GM12891 (cell line): ENCODE results near the gene CLDN24.
"Not testable (repeated sequence)": the region's sequence is repeated elsewhere in the genome, so short reads cannot be mapped to it uniquely, and the experiment has no call there.

Source experiments
- DNase-seq: peaks from one replicate; pipeline ENCODE4 v3.0.0; 2011; ENCODE audit warnings: low spot score; ENCODE audit not compliant: insufficient read length
- FAIRE-seq: peaks from 2 replicates; lab custom pipeline; 2011; peaks lifted over from hg19 to GRCh38; lab: Jason Lieb, UNC
- PAX5 ChIP-seq: IDR thresholded peaks from 2 replicates; pipeline ENCODE4 v1.6.1; 2011; ENCODE audit warnings: low read length, moderate library complexity, mild to moderate bottlenecking; ENCODE audit not compliant: insufficient read depth, severe bottlenecking
- POLR2A ChIP-seq: IDR thresholded peaks from 2 replicates; pipeline ENCODE4 v1.6.1; 2011; ENCODE audit warnings: low read depth, low read length, control low read depth
- POLR2AphosphoS5 ChIP-seq: IDR thresholded peaks from 2 replicates; pipeline ENCODE4 v1.6.1; 2011; ENCODE audit warnings: low read depth, low read length, control low read depth
- POU2F2 ChIP-seq: IDR thresholded peaks from 2 replicates; pipeline ENCODE4 v1.6.1; 2011; ENCODE audit warnings: low read depth, mild to moderate bottlenecking, control low read depth, low read length, moderate library complexity
- SPI1 ChIP-seq: IDR thresholded peaks from 2 replicates; pipeline ENCODE4 v1.6.1; 2011; ENCODE audit warnings: low read depth, low read length, control low read depth
- TAF1 ChIP-seq: IDR thresholded peaks from 2 replicates; pipeline ENCODE4 v1.6.1; 2011; ENCODE audit warnings: low read depth, low read length, control low read depth

CLDN24 gene

DNA sequence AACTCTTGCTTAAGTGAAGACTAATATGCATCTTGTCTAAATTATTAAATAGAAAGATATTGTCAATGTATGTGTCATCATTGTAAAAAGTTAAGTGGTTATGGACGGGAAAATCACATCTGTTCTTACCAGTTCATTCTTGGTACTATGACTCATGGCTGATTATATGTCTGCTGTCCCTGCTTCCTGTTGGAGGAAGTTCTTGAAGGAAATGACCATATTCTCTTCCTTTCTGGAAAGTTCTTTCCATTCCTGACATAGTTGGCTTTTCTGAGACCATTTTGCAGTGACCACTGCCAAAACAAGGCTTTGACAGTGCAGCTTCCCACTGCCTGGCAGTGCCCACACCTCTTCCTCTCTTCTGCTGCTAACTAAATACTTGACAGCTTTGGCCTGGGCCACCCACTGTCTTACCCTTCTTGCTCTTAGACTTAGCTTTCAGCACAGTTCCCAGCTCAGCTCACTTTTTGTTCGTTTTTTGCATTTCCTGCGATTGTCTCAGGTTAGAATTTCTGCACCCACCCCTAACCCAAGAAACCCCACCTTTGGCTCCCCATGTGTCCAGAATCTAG is 13.2 kb upstream of the CLDN24 start:
- TF ChIP-seq TAF1 (no peak), SPI1 (no peak), PAX5 (no peak), POLR2A (no peak), POLR2AphosphoS5 (no peak), POU2F2 (no peak)
- FAIRE-seq (no peak), DNase-seq (no peak)

DNA sequence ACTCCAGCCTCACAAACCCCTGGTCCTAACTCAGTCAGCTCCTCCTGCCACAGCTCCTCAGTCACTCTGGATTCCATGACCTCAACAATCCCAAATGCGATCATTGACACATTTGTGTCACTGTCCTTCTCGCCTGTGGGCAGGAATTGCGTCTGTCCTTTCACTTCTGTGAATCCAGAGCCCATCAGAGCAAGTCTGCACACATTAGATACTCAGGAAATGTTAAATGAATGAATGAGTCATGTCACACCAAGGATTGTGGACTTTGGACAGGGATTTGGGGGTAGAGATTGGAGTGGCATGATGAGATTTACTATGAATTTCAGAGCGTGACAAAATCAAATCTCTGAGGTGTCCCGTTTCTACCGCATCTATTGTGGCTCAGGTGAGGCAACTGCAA is 11.8 kb upstream of the CLDN24 start:
- DNase-seq (no peak), FAIRE-seq (no peak)
- TF ChIP-seq SPI1 (no peak), POU2F2 (no peak), TAF1 (no peak), PAX5 (no peak), POLR2AphosphoS5 (no peak), POLR2A (no peak)

DNA sequence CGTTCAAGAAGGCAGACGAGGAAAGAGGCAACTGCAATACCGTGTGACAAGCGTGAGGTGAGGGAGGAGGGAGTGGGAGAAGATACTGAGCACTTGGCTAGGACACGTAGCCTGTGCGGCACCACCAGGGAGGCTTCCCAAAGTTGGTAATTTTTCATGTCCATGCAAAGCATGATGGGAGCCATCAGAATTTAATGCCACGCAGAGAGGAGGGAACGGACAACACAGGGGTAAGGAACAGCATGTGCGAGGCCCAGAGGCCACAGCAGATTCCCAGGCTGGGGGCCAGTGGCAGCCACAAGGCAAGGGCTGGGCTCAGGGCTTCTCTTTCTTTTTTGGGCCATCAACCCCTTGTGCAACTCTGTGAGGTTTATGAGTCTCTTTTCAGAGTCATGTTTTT is 11.0 kb upstream of the CLDN24 start:
- DNase-seq, result no peak
- TF ChIP-seq POLR2AphosphoS5 (no peak), SPI1 (no peak), POLR2A (no peak), TAF1 (no peak), POU2F2 (no peak), PAX5 (no peak)
- no peak for FAIRE-seq

DNA sequence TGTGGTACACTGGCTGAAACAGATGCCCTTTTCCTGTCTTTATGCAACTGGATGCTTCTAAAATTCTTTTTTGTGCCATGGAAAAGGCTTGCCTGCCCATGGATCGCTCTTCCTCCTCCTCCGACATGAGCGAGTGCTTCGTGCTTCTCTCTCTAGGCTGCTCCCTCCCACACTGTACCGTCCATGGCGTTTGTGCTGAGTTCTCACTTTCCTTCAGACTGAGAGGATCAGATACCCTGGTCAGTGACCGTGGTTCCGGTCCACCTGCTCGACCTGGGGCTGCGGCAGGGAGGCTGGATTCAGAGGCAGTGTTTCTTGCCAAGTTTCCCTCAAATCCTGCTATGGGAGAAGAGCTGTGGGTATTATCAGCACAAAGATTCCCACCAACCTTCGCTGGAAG is 10.2 kb upstream of the CLDN24 start:
- FAIRE-seq (no peak), DNase-seq (no peak)
- TF ChIP-seq PAX5, result no peak
- TF ChIP-seq POU2F2, result no peak
- no peak for TF ChIP-seq SPI1
- TF ChIP-seq POLR2AphosphoS5, result no peak
- no peak for TF ChIP-seq TAF1
- TF ChIP-seq POLR2A, result no peak

DNA sequence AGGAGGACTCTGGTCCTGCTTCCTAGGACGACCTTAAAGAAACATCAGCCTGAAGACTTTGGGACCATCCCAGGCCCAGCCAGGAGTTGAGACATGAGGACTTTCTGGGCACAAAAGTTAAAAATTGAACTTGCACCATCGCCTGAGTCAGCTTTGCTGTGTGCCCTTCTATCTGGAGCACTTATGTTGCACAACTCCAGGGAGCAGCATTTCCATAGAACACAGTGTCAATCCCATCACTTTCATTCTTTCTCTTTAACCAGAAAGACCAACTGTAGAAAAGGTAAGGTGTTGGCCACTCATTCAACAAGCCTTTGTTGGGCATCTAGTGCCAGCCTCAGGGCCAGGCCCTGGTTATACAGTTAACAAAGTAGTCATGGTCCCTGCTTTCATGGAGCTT is 8.6 kb upstream of the CLDN24 start:
- TF ChIP-seq SPI1 (no peak), PAX5 (no peak), POLR2A (no peak), POU2F2 (no peak), TAF1 (no peak), POLR2AphosphoS5 (no peak)
- FAIRE-seq, result no peak

DNA sequence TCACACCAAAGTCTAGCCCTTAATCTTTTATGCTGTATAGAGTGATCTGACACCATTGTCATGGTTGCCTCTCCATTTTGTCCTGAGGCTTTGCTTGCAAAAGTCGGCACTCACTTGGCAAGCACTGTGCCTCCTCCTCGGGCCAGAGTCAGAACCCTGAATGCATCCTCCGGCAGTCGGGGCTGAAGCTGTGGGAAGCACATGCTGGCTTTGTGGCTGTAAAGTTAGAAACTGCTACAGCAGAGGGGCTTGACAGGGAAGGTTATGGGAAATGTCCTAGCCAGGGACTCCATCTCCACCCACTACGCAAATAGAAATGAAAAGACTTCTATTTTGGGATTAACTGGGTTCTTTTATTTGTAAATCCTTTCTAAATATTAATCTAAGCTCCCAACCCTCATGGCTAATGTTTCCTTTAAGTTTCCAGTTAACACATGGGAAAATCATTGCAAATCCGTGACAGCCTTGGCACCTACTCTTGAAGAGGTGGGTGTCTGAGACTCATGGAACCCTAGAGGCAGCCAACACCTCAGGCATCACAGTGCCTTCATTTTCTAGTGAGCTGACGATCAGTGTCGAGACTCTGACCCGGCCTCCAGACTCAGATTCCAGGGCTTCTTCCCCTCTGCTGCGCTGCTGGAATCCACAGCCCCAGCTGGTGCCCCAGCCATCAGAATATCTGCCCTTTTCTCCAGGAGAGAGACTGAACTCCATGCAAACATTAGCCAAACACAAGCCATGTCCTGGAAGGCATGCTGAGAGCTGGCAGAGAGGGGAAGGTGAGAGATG is 7.9 kb upstream of the CLDN24 start:
- FAIRE-seq, result no peak
- TF ChIP-seq SPI1 (no peak), PAX5 (no peak), POU2F2 (no peak)
- no peak for DNase-seq

More for the DNA sequence above, 8.6 kb upstream of the CLDN24 start:
- no peak for DNase-seq

DNA sequence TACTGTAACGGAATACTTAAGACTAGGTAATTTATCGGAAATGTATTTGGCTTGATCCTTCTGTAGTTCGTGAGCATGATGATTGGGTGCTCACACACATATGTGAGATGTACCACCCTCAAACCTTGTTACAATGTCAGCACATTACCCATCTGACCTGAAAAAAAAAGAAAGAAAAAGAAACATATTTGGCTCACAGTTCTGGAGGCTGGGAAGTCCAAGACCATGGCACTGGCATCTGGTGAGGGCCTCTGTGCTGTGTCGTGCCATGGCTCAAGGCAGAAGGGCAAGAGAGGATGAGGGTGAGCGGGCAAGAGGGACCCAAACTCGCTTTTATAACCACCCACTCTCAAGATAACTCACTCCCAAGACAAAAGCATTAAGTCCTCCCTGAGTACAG is 7.0 kb upstream of the CLDN24 start:
- FAIRE-seq, result no peak
- TF ChIP-seq TAF1 (no peak), SPI1 (no peak), POLR2A (no peak), PAX5 (no peak), POLR2AphosphoS5 (no peak), POU2F2 (no peak)
- no peak for DNase-seq

DNA sequence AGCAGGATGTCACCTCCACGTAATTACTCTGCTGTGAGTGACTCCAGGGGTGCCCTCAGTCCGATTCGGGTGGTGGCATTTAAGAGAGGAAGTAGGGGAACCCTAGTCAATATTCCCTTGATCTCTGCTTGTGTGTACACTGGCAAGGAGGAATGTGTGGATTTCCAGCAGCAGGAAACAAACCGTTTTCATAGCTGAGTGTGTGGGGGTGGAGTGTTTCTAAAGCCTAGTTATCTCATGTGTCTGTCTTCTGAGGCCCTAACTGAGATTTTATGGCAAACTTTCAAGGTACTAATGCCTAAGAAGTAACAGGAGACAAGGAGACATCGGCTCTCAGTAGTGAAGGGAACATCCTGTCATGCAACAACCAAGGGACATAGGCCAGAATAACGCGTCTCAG is 6.6 kb upstream of the CLDN24 start:
- TF ChIP-seq POLR2A, result no peak
- no peak for TF ChIP-seq TAF1
- no peak for TF ChIP-seq POLR2AphosphoS5
- no peak for TF ChIP-seq POU2F2
- no peak for TF ChIP-seq SPI1
- TF ChIP-seq PAX5, result no peak
- no peak for FAIRE-seq
- no peak for DNase-seq

DNA sequence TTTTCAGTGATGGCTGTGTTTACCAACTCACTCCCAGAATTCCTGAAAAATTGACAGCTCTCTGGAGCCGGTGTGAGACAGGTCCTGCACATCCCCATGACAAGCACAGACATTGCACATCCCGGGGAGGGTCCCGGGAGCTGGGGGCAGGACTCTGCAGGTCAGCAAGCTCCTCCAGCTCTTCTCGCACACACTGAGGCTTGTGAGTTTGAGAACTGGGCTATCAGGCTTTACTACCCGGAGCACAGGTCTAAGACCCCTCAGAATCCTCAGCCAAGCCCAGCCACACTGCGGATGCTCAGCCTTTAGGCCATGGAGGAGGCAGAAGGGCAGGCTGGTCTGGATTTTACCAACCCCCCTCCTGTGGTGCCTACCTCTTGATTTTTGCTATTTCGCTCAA is 5.6 kb upstream of the CLDN24 start:
- DNase-seq, result no peak
- TF ChIP-seq POLR2A, result no peak
- no peak for TF ChIP-seq PAX5
- TF ChIP-seq SPI1, result no peak
- no peak for FAIRE-seq

DNA sequence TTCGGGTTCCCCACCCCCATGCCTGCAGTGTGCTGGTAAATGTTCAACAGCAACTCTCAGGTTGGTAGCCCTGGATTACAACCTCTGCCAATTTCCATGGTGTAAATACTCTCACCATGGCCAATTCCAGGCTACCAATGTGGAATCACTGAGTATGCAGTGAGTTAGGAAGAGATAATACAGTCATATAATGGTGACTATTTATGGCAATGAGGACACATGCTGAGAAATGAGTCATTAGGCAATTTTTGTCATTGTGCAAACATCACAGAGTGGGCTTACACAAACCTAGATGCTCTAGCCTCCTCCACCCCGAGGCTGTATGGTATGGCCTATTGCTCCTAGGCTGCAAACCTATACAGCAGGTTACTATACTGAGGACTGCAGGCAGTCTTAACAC is 4.6 kb upstream of the CLDN24 start:
- FAIRE-seq, result no peak
- DNase-seq, result no peak
- TF ChIP-seq POU2F2 (no peak), SPI1 (no peak), TAF1 (no peak), PAX5 (no peak), POLR2AphosphoS5 (no peak), POLR2A (no peak)

DNA sequence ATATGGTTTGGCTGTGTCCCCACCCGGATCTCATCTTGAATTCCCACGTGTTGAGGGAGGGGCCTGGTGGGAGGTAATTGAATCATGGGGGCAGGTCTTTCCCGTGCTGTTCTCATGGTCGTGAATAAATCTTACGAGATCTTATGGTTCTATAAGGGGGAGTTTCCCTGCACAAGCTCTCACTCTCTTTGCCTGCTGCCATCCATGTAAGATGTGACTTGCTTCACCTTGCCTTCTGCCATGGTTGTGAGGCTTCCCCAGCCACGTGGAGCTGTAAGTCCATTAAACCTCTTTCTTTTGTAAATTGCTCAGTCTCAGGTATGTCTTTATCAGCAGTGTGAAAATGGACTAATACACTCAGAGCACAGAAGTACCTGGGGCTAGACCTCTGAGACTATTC is 4.2 kb upstream of the CLDN24 start:
- FAIRE-seq, DNase-seq: not testable (repeated sequence)
